KMS-11 (cell line): ENCODE results near the gene FLCN.

Experiments
- H2AFZ ChIP-seq: fragments of 200-600 bp; sonication (generic); 2 replicates; pipeline ENCODE4 v1.6.1; 2016; ENCODE audit warnings: antibody characterized with exemption, mixed run types, low read depth
- H3K27ac ChIP-seq: fragments of 200-600 bp; sonication (generic); 2 replicates; pipeline ENCODE4 v1.6.1; 2016; ENCODE audit warnings: mild to moderate bottlenecking, mixed run types
- H3K27me3 ChIP-seq: fragments of 200-600 bp; sonication (generic); 2 replicates; pipeline ENCODE4 v1.6.1; 2017; ENCODE audit warnings: mild to moderate bottlenecking, low read depth, mixed run types, moderate library complexity; ENCODE audit not compliant: insufficient read depth
- H3K36me3 ChIP-seq: fragments of 200-600 bp; sonication (generic); 2 replicates; pipeline ENCODE4 v1.6.1; 2017; ENCODE audit warnings: mild to moderate bottlenecking, mixed run types; ENCODE audit not compliant: insufficient read depth
- H3K4me1 ChIP-seq: fragments of 200-600 bp; sonication (generic); 2 replicates; pipeline ENCODE4 v1.6.1; 2016; ENCODE audit warnings: mild to moderate bottlenecking, low read depth, mixed run types; ENCODE audit not compliant: poor library complexity, severe bottlenecking
- H3K4me2 ChIP-seq: fragments of 200-600 bp; sonication (generic); 2 replicates; pipeline ENCODE4 v1.7.0; 2016; ENCODE audit warnings: mild to moderate bottlenecking, mixed run types
- H3K4me3 ChIP-seq: fragments of 200-600 bp; sonication (generic); IDR thresholded peaks from 2 replicates; pipeline ENCODE4 v1.6.1; 2017; ENCODE audit warnings: low read depth, low read length, mixed read lengths; ENCODE audit not compliant: insufficient read depth
- H3K79me2 ChIP-seq: fragments of 200-600 bp; sonication (generic); 2 replicates; pipeline ENCODE4 v1.6.1; 2016; ENCODE audit warnings: low read depth, mixed run types; ENCODE audit not compliant: insufficient read depth
- H3K9ac ChIP-seq: fragments of 200-600 bp; sonication (generic); 2 replicates; pipeline ENCODE4 v1.6.1; 2016; ENCODE audit warnings: mild to moderate bottlenecking, mixed run types
- H4K20me1 ChIP-seq: fragments of 200-600 bp; sonication (generic); 2 replicates; pipeline ENCODE4 v1.6.1; 2016; ENCODE audit warnings: mild to moderate bottlenecking, mixed run types; ENCODE audit not compliant: insufficient read depth
- CTCF ChIP-seq: fragments of 200-600 bp; sonication (generic); conservative IDR thresholded peaks from 2 replicates; pipeline ENCODE4 v1.6.1; 2017; ENCODE audit warnings: low read depth, mild to moderate bottlenecking, antibody characterized with exemption, low read length, moderate library complexity, mixed read lengths

Gene FLCN

GRCh38 chr17:17164156-17164555, 72.8 kb downstream of the FLCN start:
- H3K36me3 ChIP-seq: no peaks in the 10 kb centered on the region
- no peak overlapping the region for H3K9ac ChIP-seq
- no peak overlapping the region for H2AFZ ChIP-seq
- H4K20me1 ChIP-seq: no peaks in the 10 kb centered on the region
- H3K4me2 ChIP-seq: no peak overlapping the region
- no peaks in the 10 kb centered on the region for H3K79me2 ChIP-seq
- H3K4me3 ChIP-seq: no peak overlapping the region
- no peaks in the 10 kb centered on the region for H3K4me1 ChIP-seq
- no peak overlapping the region for H3K27ac ChIP-seq
- H3K27me3 ChIP-seq: no peaks in the 10 kb centered on the region
- TF ChIP-seq CTCF: no peak
